Colonic mucosa (tissue), 4 donors: ENCODE measurements around the gene NLRC3. TPM values are rescaled to one million over a fixed set of nuclear protein-coding genes. Genes with fewer than 3 reads are reported as not detected.

ENCODE experiments used
- DNase-seq: peaks from one replicate; pipeline ENCODE4 v3.0.0-alpha.2; 2020
- H3K27ac ChIP-seq: fragments of 200-600 bp; one replicate; pipeline ENCODE4 v1.8.0; 2021
- H3K27me3 ChIP-seq: fragments of 200-600 bp; one replicate; pipeline ENCODE4 v1.8.0; 2021
- H3K36me3 ChIP-seq: fragments of 200-600 bp; one replicate; pipeline ENCODE4 v1.8.0; 2021
- H3K4me1 ChIP-seq: fragments of 200-600 bp; one replicate; pipeline ENCODE4 v1.8.0; 2021; ENCODE audit warnings: mild to moderate bottlenecking
- H3K4me3 ChIP-seq: fragments of 200-600 bp; one replicate; pipeline ENCODE4 v1.8.0; 2021
- H3K9ac ChIP-seq, 2 donors: one replicate each; pipeline ENCODE4 v1.7.0; 2013; ENCODE audit warnings: control low read depth in 2 of 2, low read depth in 2 of 2, low read length in 2 of 2
- H3K9me3 ChIP-seq: fragments of 200-600 bp; one replicate; pipeline ENCODE4 v1.8.0; 2021
- intact Hi-C: fragments of 100-400 bp; cut with DNase I; formaldehyde crosslinking; loops from one replicate; pipeline ENCODE4 v1.14.1; 2022
- total RNA-seq, 2 donors: library from RNA; stranded (reverse); fragmentation: NEBNext Ultra II Directional in 1 of 2; extraction: Animal tissue kit (Norgen Biotek cat#: 25700) in 1 of 2; gene quantifications; one replicate each; pipeline ENCODE4 v1.2.1, GENCODE V29; 2021
- TF ChIP-seq, protein P1 (sequence below): fragments of 200-600 bp; IDR thresholded peaks from one replicate; pipeline ENCODE4 v1.8.0; 2022; ENCODE audit warnings: antibody characterized with exemption, mild to moderate bottlenecking
- donor health status: healthy.
- donor health status: DM: no; HTN: no; CAD: no.
- donor health status: DM: no; HTN: no; CAD: no.

Gene NLRC3
- total RNA-seq, 2 donors from 2014 or later = 0.93 to 2.0 TPM

- Histone ChIP-seq H3K27me3 (no peaks in the 10 kb centered on the region), H3K27ac (no peak overlapping the region), H3K4me1 (no peaks in the 10 kb centered on the region), H3K9me3 (no peaks in the 10 kb centered on the region), H3K9ac (no peak overlapping the region), H3K36me3 (no peaks in the 10 kb centered on the region), H3K4me3 (no peak overlapping the region)
- no peak for DNase-seq
- TF ChIP-seq, protein P1, sequence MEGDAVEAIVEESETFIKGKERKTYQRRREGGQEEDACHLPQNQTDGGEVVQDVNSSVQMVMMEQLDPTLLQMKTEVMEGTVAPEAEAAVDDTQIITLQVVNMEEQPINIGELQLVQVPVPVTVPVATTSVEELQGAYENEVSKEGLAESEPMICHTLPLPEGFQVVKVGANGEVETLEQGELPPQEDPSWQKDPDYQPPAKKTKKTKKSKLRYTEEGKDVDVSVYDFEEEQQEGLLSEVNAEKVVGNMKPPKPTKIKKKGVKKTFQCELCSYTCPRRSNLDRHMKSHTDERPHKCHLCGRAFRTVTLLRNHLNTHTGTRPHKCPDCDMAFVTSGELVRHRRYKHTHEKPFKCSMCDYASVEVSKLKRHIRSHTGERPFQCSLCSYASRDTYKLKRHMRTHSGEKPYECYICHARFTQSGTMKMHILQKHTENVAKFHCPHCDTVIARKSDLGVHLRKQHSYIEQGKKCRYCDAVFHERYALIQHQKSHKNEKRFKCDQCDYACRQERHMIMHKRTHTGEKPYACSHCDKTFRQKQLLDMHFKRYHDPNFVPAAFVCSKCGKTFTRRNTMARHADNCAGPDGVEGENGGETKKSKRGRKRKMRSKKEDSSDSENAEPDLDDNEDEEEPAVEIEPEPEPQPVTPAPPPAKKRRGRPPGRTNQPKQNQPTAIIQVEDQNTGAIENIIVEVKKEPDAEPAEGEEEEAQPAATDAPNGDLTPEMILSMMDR = no peak
- intact Hi-C loops = no loop called here
These were observed 3.9 kb downstream of the NLRC3 start for GRCh38 chr16:3573146-3573815.

DNA sequence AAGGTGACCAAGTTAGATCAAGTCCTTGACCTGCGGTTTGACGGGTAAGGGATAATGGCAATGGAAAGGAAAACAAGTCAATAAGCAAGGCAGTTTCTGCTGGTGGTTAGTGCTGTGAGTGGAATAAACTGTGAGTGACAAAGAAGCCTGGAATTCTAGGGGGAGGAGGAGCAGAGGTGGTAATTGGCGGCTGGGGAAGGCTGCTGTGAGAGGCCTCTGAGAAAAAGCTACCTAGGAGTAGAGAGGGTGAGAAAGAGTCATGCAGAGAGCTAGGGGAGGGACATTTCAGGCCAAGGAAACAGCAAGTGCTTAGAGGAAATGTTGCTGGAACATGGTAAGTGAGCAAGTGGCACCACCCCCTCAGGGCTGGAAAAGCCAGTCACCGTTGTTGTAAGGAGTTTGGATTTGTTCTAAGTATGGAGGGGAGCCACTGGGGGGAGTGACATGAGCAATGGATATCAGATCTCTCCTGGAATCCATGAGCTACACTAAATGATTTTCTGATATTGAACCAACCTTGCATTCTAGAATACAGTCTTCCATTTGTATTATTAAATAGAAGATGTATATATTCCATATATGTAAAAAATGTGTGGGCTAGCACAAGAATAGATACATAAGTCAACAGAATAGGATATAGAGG lies 6.7 kb downstream of the NLRC3 start:
- intact Hi-C loops = no loop called here
- TF ChIP-seq, protein P1 = no peak
- no peaks in the 10 kb centered on the region for H3K27me3 ChIP-seq
- no peak overlapping the region for H3K4me3 ChIP-seq
- DNase-seq = no peak
- H3K27ac ChIP-seq = no peak overlapping the region
- H3K4me1 ChIP-seq = no peaks in the 10 kb centered on the region
- no peaks in the 10 kb centered on the region for H3K36me3 ChIP-seq
- H3K9me3 ChIP-seq = no peaks in the 10 kb centered on the region
- H3K9ac ChIP-seq = no peak overlapping the region

GRCh38 chr16:3569851-3570250 lies 7.4 kb downstream of the NLRC3 start:
- Histone ChIP-seq H3K4me1 (no peaks in the 10 kb centered on the region), H3K36me3 (no peaks in the 10 kb centered on the region), H3K27ac (no peak overlapping the region), H3K9me3 (no peaks in the 10 kb centered on the region), H3K27me3 (no peaks in the 10 kb centered on the region), H3K4me3 (no peak overlapping the region), H3K9ac (no peak overlapping the region)
- intact Hi-C loops = no loop called here
- no peak for DNase-seq
- TF ChIP-seq, protein P1 = no peak

- Histone ChIP-seq H3K9me3 (no peaks in the 10 kb centered on the region), H3K27me3 (no peaks in the 10 kb centered on the region), H3K27ac (no peak overlapping the region), H3K36me3 (no peaks in the 10 kb centered on the region), H3K9ac (no peak overlapping the region), H3K4me3 (no peak overlapping the region), H3K4me1 (no peaks in the 10 kb centered on the region)
- intact Hi-C loops = no loop called here
- TF ChIP-seq, protein P1 = no peak
- DNase-seq = no peak
These were observed 10.2 kb downstream of the NLRC3 start for GRCh38 chr16:3566990-3567389.

DNA sequence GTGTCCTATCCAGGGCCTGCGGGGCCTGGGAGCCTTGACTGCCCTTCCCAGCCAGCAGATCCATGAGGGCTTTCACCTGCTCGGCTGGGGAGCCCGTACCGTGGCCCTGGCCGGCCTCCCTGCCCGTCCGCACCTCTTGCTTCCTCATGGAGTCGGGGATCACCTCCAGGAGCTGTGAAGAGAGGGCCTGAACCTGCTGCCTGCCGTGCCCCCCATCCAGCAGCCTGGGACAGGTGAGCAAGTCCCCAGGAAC lies 12.4 kb downstream of the NLRC3 start:
- intact Hi-C loops = no loop called here
- TF ChIP-seq, protein P1 = no peak
- DNase-seq = no peak
- Histone ChIP-seq H3K27ac (no peak overlapping the region), H3K27me3 (no peaks in the 10 kb centered on the region), H3K9me3 (no peaks in the 10 kb centered on the region), H3K4me1 (no peaks in the 10 kb centered on the region), H3K36me3 (no peaks in the 10 kb centered on the region), H3K4me3 (no peak overlapping the region), H3K9ac (no peak overlapping the region)
